ENCODE data around the gene NUDT4.

- TF ChIP-seq, protein P1, sequence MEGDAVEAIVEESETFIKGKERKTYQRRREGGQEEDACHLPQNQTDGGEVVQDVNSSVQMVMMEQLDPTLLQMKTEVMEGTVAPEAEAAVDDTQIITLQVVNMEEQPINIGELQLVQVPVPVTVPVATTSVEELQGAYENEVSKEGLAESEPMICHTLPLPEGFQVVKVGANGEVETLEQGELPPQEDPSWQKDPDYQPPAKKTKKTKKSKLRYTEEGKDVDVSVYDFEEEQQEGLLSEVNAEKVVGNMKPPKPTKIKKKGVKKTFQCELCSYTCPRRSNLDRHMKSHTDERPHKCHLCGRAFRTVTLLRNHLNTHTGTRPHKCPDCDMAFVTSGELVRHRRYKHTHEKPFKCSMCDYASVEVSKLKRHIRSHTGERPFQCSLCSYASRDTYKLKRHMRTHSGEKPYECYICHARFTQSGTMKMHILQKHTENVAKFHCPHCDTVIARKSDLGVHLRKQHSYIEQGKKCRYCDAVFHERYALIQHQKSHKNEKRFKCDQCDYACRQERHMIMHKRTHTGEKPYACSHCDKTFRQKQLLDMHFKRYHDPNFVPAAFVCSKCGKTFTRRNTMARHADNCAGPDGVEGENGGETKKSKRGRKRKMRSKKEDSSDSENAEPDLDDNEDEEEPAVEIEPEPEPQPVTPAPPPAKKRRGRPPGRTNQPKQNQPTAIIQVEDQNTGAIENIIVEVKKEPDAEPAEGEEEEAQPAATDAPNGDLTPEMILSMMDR (IDR thresholded peaks at IDR 0.05): no peak
- no peak for TF ChIP-seq POLR2A (IDR thresholded peaks at IDR 0.05)
Observed at GRCh38 chr12:93413064-93413463, 35.3 kb downstream of the NUDT4 start.

Data from breast epithelium (tissue), 3 donors.